ENCODE measurements around the gene TAF4. TPM values are rescaled to one million over a fixed set of nuclear protein-coding genes. Genes with fewer than 3 reads are reported as not detected.
"Not testable (repeated sequence)": the region's sequence is repeated elsewhere in the genome, so short reads cannot be mapped to it uniquely, and the experiment has no call there.

Gene TAF4
- total and polyA plus RNA-seq, 2 donors (not counting 3 experiments of a cell fraction or from before 2014, with no cell fraction given), result 6.1 to 19.5 TPM

GRCh38 chr20:62085206-62085605 lies 19.5 kb upstream of the TAF4 start:
- no peak overlapping the region for H3K4me2 ChIP-seq (ENCODE audit: insufficient read depth, low read length)
- no peak for FAIRE-seq
- no peaks in the 10 kb centered on the region for H3K4me1 ChIP-seq (ENCODE audit: control insufficient read depth, extremely low read depth, insufficient read depth, low read length)
- H3K27me3 ChIP-seq (ENCODE audit: control insufficient read depth in 2 of 2, insufficient read depth in 2 of 2, low read length in 2 of 2), result no peaks in the 10 kb centered on the region
- no peak overlapping the region for H3K9ac ChIP-seq (replicated peaks; ENCODE audit: extremely low read depth, insufficient read depth, low read length)
- no TSS peak for BruUV-seq (replicated peaks)
- intact Hi-C loops (cut with micrococcal nuclease), result no loop called here
- ChIA-PET POLR2A (no interaction called here), CTCF (no interaction called here)
- no peaks in the 10 kb centered on the region for H3K36me3 ChIP-seq (ENCODE audit: control insufficient read depth in 2 of 2, extremely low read depth in 1 of 2, insufficient read depth in 2 of 2, low read length in 2 of 2)
- H3K27ac ChIP-seq (ENCODE audit: insufficient read depth, low read depth, low read length), result no peak overlapping the region
- DNase-seq (ENCODE audit: low read depth, low spot score), result no peak
- no peaks in the 10 kb centered on the region for H3K9me3 ChIP-seq (replicated peaks; ENCODE audit: control insufficient read depth, insufficient read depth, low read length)
- H4K20me1 ChIP-seq (replicated peaks; ENCODE audit: control insufficient read depth, extremely low read depth, insufficient read depth, low read length), result no peaks in the 10 kb centered on the region
- H3K9me1 ChIP-seq (replicated peaks; ENCODE audit: control insufficient read depth, extremely low read depth, insufficient read depth, low read length), result no peaks in the 10 kb centered on the region
- H3K4me3 ChIP-seq (replicated peaks in 1 of 3; ENCODE audit: insufficient read depth in 1 of 3, low read depth in 1 of 3, low read length in 3 of 3), result no peak overlapping the region
- no peaks in the 10 kb centered on the region for H3K79me2 ChIP-seq (ENCODE audit: control insufficient read depth, insufficient read depth, low read length)
- TF ChIP-seq POLR2AphosphoS5 (IDR thresholded peaks at IDR 0.05; ENCODE audit: insufficient read depth, low read depth, low read length) (no peak), POLR2A (IDR thresholded peaks at IDR 0.05; ENCODE audit: low read depth, low read length) (no peak), GATA2 (IDR thresholded peaks at IDR 0.05; ENCODE audit: insufficient read depth, insufficient read length, low read depth, low read length) (no peak), FOS (IDR thresholded peaks at IDR 0.05; ENCODE audit: borderline replicate concordance, insufficient read depth, low read length) (no peak), EZH2 (IDR thresholded peaks at IDR 0.05; ENCODE audit: borderline replicate concordance, low read depth, low read length, severe bottlenecking) (no peak), MAX (IDR thresholded peaks at IDR 0.05; ENCODE audit: insufficient read depth, insufficient read length) (no peak), CTCF (IDR thresholded peaks at IDR 0.05; ENCODE audit: extremely low read depth in 1 of 2, insufficient read depth in 1 of 2, low read depth in 1 of 2, low read length in 2 of 2) (no peak), MYC (IDR thresholded peaks at IDR 0.05; ENCODE audit: low read depth, low read length) (no peak), JUN (IDR thresholded peaks at IDR 0.05; ENCODE audit: borderline replicate concordance, insufficient read depth, insufficient read length, low read depth) (no peak)
- dilution Hi-C loops (cut with MboI; ENCODE audit: extremely low pct_ligation_motif_present, low sequenced_read_pairs), result no loop called here
- no peak overlapping the region for H2AFZ ChIP-seq (ENCODE audit: low read depth, low read length)

- H3K4me1 ChIP-seq (ENCODE audit: control insufficient read depth, extremely low read depth, insufficient read depth, low read length); H3K4me3 ChIP-seq (replicated peaks in 1 of 3; ENCODE audit: insufficient read depth in 1 of 3, low read depth in 1 of 3, low read length in 3 of 3); POLR2A ChIA-PET; BruUV-seq (replicated peaks); DNase-seq (ENCODE audit: low read depth, low spot score); H4K20me1 ChIP-seq (replicated peaks; ENCODE audit: control insufficient read depth, extremely low read depth, insufficient read depth, low read length); intact Hi-C loops (cut with micrococcal nuclease); H3K9me3 ChIP-seq (replicated peaks; ENCODE audit: control insufficient read depth, insufficient read depth, low read length); H3K79me2 ChIP-seq (ENCODE audit: control insufficient read depth, insufficient read depth, low read length); H3K27me3 ChIP-seq (ENCODE audit: control insufficient read depth in 2 of 2, insufficient read depth in 2 of 2, low read length in 2 of 2); H3K27ac ChIP-seq (ENCODE audit: insufficient read depth, low read depth, low read length); dilution Hi-C loops (cut with MboI; ENCODE audit: extremely low pct_ligation_motif_present, low sequenced_read_pairs); H3K9ac ChIP-seq (replicated peaks; ENCODE audit: extremely low read depth, insufficient read depth, low read length); CTCF ChIA-PET; FAIRE-seq; H3K36me3 ChIP-seq (ENCODE audit: control insufficient read depth in 2 of 2, extremely low read depth in 1 of 2, insufficient read depth in 2 of 2, low read length in 2 of 2); H3K9me1 ChIP-seq (replicated peaks; ENCODE audit: control insufficient read depth, extremely low read depth, insufficient read depth, low read length); H3K4me2 ChIP-seq (ENCODE audit: insufficient read depth, low read length); H2AFZ ChIP-seq (ENCODE audit: low read depth, low read length): not testable (repeated sequence)
These were observed 18.5 kb upstream of the TAF4 start for GRCh38 chr20:62084224-62084623.

All from endothelial cell of umbilical vein (primary cell).